Measurements from ENCODE around the gene LIPC. TPM values are rescaled to one million over a fixed set of nuclear protein-coding genes. Genes with fewer than 3 reads are reported as not detected.

Gene LIPC
- total and polyA plus RNA-seq, 7 donors: 0.36 to 3.0 (median 0.83) TPM; not detected in 2

GRCh38 chr15:58452775-58453174 is 21.0 kb downstream of the LIPC start:
- peak; percentile 12 for DNase-seq
- Histone ChIP-seq H3K27ac (no peak overlapping the region), H3K27me3 (no peaks in the 10 kb centered on the region), H3K9me3 (no peaks in the 10 kb centered on the region), H3K4me1 (peaks cover 0 to 1% (median 0%) of the 10 kb centered on the region in 4 donors), H3K36me3 (no peaks in the 10 kb centered on the region), H3K4me3 (no peak overlapping the region)
- TF ChIP-seq POLR2A (IDR thresholded peaks at IDR 0.05) (no peak), CTCF (IDR thresholded peaks at IDR 0.05) (no peak), EP300 (IDR thresholded peaks at IDR 0.05) (no peak), POLR2AphosphoS5 (IDR thresholded peaks at IDR 0.05) (no peak)
- intact Hi-C loops (cut with DNase I): no loop called here
- WGBS, 2 donors: 92 to 95% methylated on average over 4 of the region's 4 CpGs

- H3K4me1 ChIP-seq: no peaks in the 10 kb centered on the region
- DNase-seq: peak; percentile 28
- intact Hi-C loops (cut with DNase I): no loop called here
- no peaks in the 10 kb centered on the region for H3K9me3 ChIP-seq
- H3K27me3 ChIP-seq: no peaks in the 10 kb centered on the region
- H3K36me3 ChIP-seq: no peaks in the 10 kb centered on the region
- WGBS, 2 donors: 76 to 88% methylated on average over 5 of the region's 5 CpGs
- no peak overlapping the region for H3K4me3 ChIP-seq
- no peak overlapping the region for H3K27ac ChIP-seq
- TF ChIP-seq CTCF (IDR thresholded peaks at IDR 0.05): no peak
- no peak for TF ChIP-seq EP300 (IDR thresholded peaks at IDR 0.05)
- no peak for TF ChIP-seq POLR2A (IDR thresholded peaks at IDR 0.05)
- no peak for TF ChIP-seq POLR2AphosphoS5 (IDR thresholded peaks at IDR 0.05)
Measured at GRCh38 chr15:58453931-58454793, 22.4 kb downstream of the LIPC start.

- no peak for DNase-seq
- intact Hi-C loops (cut with DNase I): no loop called here
- Histone ChIP-seq H3K4me1 (peaks cover 0 to 6% (median 0%) of the 10 kb centered on the region in 4 donors), H3K36me3 (no peaks in the 10 kb centered on the region), H3K4me3 (no peak overlapping the region), H3K27ac (no peak overlapping the region), H3K27me3 (no peaks in the 10 kb centered on the region), H3K9me3 (no peaks in the 10 kb centered on the region)
- 83 to 88% methylated on average over 3 of the region's 3 CpGs for WGBS, 2 donors
- no peak for TF ChIP-seq POLR2AphosphoS5 (IDR thresholded peaks at IDR 0.05)
Measured at GRCh38 chr15:58454950-58455401, 23.2 kb downstream of the LIPC start.

GRCh38 chr15:58457466-58457965 is 25.7 kb downstream of the LIPC start:
- Histone ChIP-seq H3K36me3 (no peaks in the 10 kb centered on the region), H3K4me3 (no peak overlapping the region), H3K27ac (no peak overlapping the region), H3K27me3 (no peaks in the 10 kb centered on the region), H3K9me3 (no peaks in the 10 kb centered on the region), H3K4me1 (peaks cover 0 to 6% (median 0%) of the 10 kb centered on the region in 4 donors)
- DNase-seq: no peak
- WGBS, 2 donors: 64 to 65% methylated on average over 7 of the region's 7 CpGs
- intact Hi-C loops (cut with DNase I): no loop called here
- TF ChIP-seq POLR2A (IDR thresholded peaks at IDR 0.05): no peak
- TF ChIP-seq EP300 (IDR thresholded peaks at IDR 0.05): no peak
- TF ChIP-seq POLR2AphosphoS5 (IDR thresholded peaks at IDR 0.05): no peak
- no peak for TF ChIP-seq CTCF (IDR thresholded peaks at IDR 0.05)

GRCh38 chr15:58458076-58458475 is 26.3 kb downstream of the LIPC start:
- H3K27ac ChIP-seq: no peak overlapping the region
- WGBS, 2 donors: 11 to 30% methylated on average over 3 of the region's 3 CpGs
- intact Hi-C loops (cut with DNase I): no loop called here

More at GRCh38 chr15:58458076-58458475, 26.3 kb downstream of the LIPC start:
- Histone ChIP-seq H3K27me3 (no peaks in the 10 kb centered on the region), H3K4me1 (peaks cover 0 to 6% (median 0%) of the 10 kb centered on the region in 4 donors), H3K4me3 (no peak overlapping the region), H3K36me3 (no peaks in the 10 kb centered on the region), H3K9me3 (no peaks in the 10 kb centered on the region)
- TF ChIP-seq POLR2A (IDR thresholded peaks at IDR 0.05) (no peak), CTCF (IDR thresholded peaks at IDR 0.05) (no peak), POLR2AphosphoS5 (IDR thresholded peaks at IDR 0.05) (no peak), EP300 (IDR thresholded peaks at IDR 0.05) (no peak)
- DNase-seq: no peak

All from sigmoid colon (tissue), 7 donors.